NOMO-1 (cell line): ENCODE results near the gene ATR.
A peak's percentile ranks its signal among the peaks of the same experiment; 100 is the strongest.

Experiments used
- DNase-seq, 2 experiments: peaks; one replicate each; lab custom pipeline; 2025; ENCODE audit not compliant: unreplicated experiment in 2 of 2; lab: John Stamatoyannopoulos, UW

The ATR gene

GRCh38 chr3:142534543-142534942, 44.0 kb downstream of the ATR start:
- no peak for DNase-seq

DNA sequence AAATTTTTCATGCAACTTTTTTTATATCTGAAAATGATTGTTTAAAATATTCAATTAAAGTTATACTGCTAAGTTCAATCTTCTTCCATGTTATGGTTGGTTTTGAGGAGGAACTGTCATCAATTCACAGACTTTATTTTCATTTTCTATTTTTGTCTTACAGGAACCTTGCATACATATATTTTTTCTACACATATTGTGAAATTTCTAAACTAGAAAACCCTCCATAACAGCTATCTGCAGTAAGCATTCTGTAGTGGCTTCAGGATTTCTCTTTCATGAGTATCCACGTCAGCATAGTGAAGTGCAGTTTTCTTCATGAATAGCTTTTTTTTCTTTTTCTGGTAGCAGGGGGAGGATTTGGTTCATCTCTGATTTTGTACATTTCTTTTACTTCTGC, 48.2 kb downstream of the ATR start:
- DNase-seq, result peak; percentile 34 to 88

DNA sequence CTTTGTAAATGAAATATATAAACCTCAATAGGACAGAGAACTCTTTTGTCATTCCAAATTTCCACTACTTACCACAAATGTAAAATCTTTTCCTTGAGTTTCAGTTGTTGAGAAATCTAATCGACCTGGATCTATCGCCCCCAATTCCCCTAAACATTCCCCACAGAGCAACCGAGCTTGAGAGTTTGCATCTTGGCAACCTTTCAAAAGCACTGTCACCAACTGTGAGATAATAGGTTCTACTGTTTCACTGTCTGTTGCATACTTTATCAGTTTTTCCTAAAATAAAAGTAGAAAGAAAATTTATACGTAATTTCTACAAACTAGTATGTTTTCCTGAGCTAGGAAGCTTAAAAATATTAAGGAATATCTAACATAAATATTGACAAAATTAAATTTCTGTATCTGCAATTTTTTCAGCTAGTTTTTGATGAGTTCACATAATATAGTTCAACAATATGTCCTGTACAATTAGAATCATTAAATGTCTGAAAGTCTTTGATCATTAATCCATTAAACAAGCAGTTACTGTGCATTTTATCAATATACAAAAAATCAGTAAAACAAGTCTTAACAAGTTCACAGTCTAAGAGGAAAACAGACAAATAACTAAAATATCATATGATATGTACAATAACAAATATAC, 54.5 kb downstream of the ATR start:
- DNase-seq, result no peak

- DNase-seq, result no peak
These were observed 69.5 kb downstream of the ATR start for GRCh38 chr3:142509079-142509478.

DNA sequence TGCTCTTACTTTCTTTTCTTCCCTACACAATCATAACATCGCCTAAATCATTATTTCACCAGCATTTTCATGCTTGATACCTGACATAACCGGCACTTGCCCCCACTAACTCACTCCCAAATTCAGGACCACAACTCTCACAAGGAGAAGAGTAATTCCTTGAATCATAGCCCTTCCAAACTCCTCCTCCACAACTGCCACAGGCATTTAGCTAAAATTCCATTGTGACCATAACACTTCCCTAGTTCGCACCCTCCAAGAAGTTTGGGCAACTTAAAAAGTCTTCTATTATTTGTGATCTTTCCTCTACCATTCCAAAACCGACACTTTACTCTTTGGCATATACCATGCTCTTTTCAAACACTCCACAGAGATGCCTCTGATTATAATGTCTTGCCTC, 71.3 kb downstream of the ATR start:
- no peak for DNase-seq

- DNase-seq, result no peak
These were observed 76.1 kb downstream of the ATR start for GRCh38 chr3:142502187-142502985.

DNA sequence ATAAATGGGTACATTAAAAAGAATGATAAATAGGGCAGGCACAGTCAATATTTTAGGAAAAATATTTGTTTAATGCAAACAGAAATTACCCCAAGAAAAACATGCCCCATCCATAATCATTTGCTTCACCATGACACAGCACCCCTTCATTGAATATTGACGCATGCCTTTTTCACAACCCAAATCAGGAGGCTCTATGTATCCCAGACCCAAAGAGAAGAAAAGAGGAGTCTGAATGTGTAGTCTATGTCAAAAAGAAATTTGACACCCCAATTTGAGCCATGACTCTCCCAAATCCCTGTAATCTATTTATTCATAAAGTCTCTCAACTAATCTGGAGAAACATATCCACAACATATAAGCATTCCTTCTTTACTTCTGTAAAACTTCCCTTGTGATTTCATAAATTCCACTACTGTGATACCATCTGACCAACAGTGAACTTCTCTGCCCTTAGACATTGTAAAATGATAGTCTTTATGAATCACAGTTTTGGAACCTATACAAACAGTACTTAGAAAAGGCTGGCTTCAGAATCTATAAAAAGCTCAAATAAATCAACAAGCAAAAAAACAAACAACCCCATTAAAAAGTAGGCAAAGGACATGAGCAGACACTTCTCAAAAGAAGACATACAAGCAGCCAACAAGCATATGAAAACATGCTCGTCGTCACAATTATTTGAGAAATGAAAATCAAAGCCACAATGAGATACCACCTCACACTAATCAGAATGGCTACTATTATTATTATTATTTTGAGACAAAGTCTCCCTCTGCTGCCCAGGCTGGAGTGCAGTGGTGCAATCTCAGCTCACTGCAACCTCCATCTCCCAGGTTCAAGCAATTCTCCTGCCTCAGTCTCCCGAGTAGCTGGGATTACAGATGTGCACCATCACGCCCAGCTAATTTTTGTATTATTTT, 77.3 kb downstream of the ATR start:
- DNase-seq, result no peak

- no peak for DNase-seq
These were observed 78.3 kb downstream of the ATR start for GRCh38 chr3:142500211-142500610.

- no peak for DNase-seq
These were observed 79.9 kb downstream of the ATR start for GRCh38 chr3:142498397-142499180.

DNA sequence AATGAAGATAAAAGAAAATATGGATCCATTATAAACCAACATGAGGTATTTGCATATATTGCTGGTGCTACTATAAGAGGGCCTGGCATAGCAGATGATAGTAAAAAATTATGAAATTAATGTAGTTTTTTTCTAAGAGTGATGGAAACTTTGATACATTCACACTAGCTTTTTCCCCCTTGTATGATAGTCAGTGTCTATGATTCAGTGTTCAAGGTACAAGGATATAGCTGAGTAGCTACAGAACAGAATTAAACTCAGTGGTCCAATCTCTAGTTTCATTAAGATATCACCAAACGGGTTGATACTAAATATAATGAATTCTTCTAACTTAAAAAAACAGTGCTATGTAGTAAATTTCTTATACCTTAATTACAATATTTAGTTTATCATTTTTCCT, 80.8 kb downstream of the ATR start:
- DNase-seq, result no peak

DNA sequence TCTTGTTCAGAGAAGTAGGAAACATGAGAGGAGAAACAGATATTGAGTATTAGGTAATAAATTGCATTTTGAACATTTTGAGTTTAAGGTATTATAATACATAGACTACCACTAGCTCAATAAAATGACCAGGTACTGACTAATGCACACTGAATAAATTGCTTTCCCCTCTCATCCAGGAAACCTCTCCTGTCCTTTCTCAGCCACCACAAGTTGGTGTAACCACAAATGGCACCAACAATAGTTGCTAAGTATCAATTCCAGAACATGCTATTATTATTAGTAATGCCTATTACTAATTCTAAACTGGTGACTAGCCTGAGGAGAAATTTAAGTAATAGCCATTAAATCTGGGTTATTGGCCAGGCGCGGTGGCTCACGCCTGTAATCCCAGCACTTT, 83.4 kb downstream of the ATR start:
- DNase-seq, result no peak

- no peak for DNase-seq
These were observed 86.3 kb downstream of the ATR start for GRCh38 chr3:142492184-142492583.

- no peak for DNase-seq
These were observed 88.8 kb downstream of the ATR start for GRCh38 chr3:142489572-142490323.

DNA sequence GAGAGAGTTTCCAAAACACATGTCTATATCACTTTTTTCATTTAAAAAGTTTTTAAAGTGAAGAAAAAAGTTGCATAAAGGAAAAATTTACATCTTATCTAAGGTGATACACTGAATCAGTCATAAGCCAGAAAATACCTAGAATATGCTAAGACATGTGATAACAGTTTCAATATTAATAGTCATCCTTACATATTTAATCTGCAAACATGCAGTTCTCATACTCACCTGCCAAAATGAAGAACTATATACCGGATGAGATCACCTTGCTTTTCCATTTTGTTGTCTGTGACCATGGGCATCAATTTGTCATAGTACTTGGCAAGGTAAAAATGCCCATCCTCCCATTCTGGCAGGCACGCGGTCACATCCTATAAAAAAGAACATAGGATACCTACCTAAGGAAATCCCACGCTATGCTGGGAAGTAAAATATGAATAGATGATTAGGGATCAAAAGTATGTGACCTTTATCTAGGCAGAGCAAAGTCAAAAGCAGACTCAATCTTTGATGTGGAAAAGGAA, 93.6 kb downstream of the ATR start:
- no peak for DNase-seq

GRCh38 chr3:142481196-142481595, 97.3 kb downstream of the ATR start:
- no peak for DNase-seq

GRCh38 chr3:142470826-142471225, 107.7 kb downstream of the ATR start:
- DNase-seq, result no peak

DNA sequence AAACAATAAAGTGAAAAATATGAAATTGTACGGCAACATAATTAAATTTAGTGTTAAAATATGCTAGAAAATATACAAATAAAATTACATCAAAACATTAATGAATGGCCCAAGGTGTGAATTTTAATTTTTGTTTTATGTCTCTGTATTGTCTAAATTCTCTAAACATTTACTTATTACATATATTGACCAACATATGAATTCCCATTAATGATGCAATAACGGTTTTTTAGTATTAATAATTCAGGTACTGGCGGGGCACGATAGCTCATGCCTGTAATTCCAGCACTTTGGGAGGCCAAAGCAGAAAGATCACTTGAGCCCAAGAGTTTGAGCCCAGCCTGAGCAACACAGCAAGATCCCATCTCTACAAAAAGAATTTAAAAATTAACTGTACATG, 110.1 kb downstream of the ATR start:
- no peak for DNase-seq

- DNase-seq, result no peak
These were observed 110.8 kb downstream of the ATR start for GRCh38 chr3:142467768-142468167.

- no peak for DNase-seq
These were observed 117.8 kb downstream of the ATR start for GRCh38 chr3:142460689-142461088.

- DNase-seq, result peak in 1 of 2 experiments; percentile 32
These were observed 118.6 kb downstream of the ATR start for GRCh38 chr3:142459929-142460328.
